Astrocyte of the cerebellum (primary cell): ENCODE measurements around the gene DLL3.

Source experiments
- DNase-seq: peaks from one replicate; pipeline ENCODE4 v3.0.0-alpha.2; 2011; ENCODE audit warnings: low read depth
- H3K4me3 ChIP-seq: 2 replicates; pipeline ENCODE4 v1.5.1; 2011; ENCODE audit warnings: mild to moderate bottlenecking, low read depth, low read length, moderate library complexity
- CTCF ChIP-seq: IDR thresholded peaks from 2 replicates; pipeline ENCODE4 v1.5.1; 2012; ENCODE audit warnings: low read length, low read depth, moderate library complexity, mild to moderate bottlenecking; ENCODE audit errors: missing control alignments
- in situ Hi-C: cut with HindIII; loops from 2 replicates; pipeline ENCODE4 v1.10.0; 2017; ENCODE audit warnings: low sequenced_read_pairs

The DLL3 gene

GRCh38 chr19:39544911-39545310 is 46.2 kb downstream of the DLL3 start:
- no peak overlapping the region for H3K4me3 ChIP-seq
- no peak for TF ChIP-seq CTCF
- DNase-seq, result no peak
- in situ Hi-C loops, result no loop called here

GRCh38 chr19:39546599-39546998 is 47.9 kb downstream of the DLL3 start:
- DNase-seq, result no peak
- H3K4me3 ChIP-seq, result no peak overlapping the region
- in situ Hi-C loops, result no loop called here
- no peak for TF ChIP-seq CTCF

DNA sequence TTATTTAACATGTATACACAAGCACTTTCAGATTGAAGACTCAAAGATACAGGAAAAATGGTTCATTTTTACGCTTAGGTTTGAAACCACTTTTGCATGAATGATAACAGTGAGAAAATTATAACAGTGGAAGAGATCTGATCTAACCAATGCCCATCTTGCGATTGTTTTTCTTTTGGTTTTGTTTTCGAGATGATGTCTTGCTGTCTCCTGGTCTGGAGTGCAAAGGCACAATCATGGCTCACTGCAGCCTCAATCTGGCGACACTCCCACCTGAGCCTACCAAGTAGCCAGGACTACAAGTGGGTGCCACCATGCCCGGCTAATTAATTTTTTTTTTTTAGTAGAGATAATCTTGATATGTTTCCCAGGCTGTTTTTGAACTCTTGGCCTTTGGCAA is 51.5 kb downstream of the DLL3 start:
- in situ Hi-C loops, result no loop called here
- no peak for TF ChIP-seq CTCF
- DNase-seq, result no peak
- no peak overlapping the region for H3K4me3 ChIP-seq

DNA sequence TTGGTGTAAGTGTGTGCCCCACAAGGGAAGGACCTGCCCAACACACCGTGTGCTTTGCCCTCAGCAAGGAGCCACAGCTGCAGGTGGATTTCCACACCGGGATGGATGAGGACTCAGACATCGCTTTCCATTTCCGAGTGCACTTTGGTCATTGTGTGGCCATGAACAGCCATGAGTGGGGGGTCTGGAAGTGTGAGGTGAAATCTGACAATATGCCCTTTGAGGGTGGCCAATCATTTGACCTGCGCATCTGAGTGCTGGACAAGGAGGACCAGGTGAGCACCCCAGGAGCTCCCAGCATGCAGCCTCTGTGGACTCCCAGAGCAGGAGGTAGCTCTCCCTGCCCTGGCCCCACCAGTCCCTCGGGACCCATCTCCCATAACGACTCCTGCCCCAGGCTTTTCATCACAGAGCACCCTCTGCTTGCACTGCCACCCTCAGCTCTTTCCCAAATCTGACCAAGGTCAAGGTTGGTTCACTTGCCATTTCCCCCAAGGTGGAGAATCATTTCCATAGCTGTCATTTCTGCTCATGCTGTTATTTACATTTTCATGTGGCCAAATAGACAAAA is 54.4 kb downstream of the DLL3 start:
- no peak for DNase-seq
- no peak overlapping the region for H3K4me3 ChIP-seq
- in situ Hi-C loops, result no loop called here
- TF ChIP-seq CTCF, result no peak

- in situ Hi-C loops, result no loop called here
Observed at GRCh38 chr19:39554701-39555311, 56.1 kb downstream of the DLL3 start.

DNA sequence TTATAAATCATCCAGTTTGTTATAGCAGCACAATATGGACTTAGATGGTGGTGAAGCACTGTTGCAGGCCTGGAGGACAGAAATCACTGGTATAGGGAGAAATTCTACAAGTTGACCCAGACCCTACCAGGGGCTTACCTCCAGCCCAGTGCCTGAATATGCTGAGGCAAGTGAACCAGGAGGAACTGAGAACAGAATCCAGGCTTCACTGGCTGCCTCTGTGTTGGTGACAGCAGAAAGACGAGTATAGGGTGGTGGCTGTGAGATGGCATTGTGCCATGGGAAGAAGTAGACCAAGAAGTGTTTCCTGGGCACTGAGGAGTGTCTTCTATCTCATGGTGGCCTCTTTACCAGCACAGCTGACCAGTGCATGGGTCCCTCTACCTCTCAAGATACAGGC is 57.1 kb downstream of the DLL3 start:
- in situ Hi-C loops, result no loop called here
- no peak for DNase-seq
- no peak for TF ChIP-seq CTCF
- H3K4me3 ChIP-seq, result no peak overlapping the region

More at GRCh38 chr19:39554701-39555311, 56.1 kb downstream of the DLL3 start:
- DNase-seq, result no peak
- no peak overlapping the region for H3K4me3 ChIP-seq
- TF ChIP-seq CTCF, result no peak
